Measurements from ENCODE around the gene MITF.

Gene MITF

GRCh38 chr3:69739204-69740102 lies at the start of gene MITF:
Gene MITF, plus strand, starts transcription at chr3:69739464. Its CDS starts 134 bp downstream, at chr3:69739598.
- peak; percentile 91 for DNase-seq (ENCODE audit: low spot score)

- DNase-seq (ENCODE audit: low spot score) = no peak
These were observed 47.4 kb upstream of the MITF start for GRCh38 chr3:69691860-69692259.

GRCh38 chr3:69692761-69693160 lies 46.5 kb upstream of the MITF start:
- DNase-seq (ENCODE audit: low spot score) = no peak

- no peak for DNase-seq (ENCODE audit: low spot score)
These were observed 43.8 kb upstream of the MITF start for GRCh38 chr3:69695443-69695842.

- no peak for DNase-seq (ENCODE audit: low spot score)
These were observed 43.3 kb upstream of the MITF start for GRCh38 chr3:69695933-69696332.

GRCh38 chr3:69696367-69696766 lies 42.9 kb upstream of the MITF start:
- no peak for DNase-seq (ENCODE audit: low spot score)

- DNase-seq (ENCODE audit: low spot score) = no peak
These were observed 41.9 kb upstream of the MITF start for GRCh38 chr3:69697381-69697780.

GRCh38 chr3:69698728-69699127 lies 40.5 kb upstream of the MITF start:
- no peak for DNase-seq (ENCODE audit: low spot score)

- no peak for DNase-seq (ENCODE audit: low spot score)
These were observed 40.1 kb upstream of the MITF start for GRCh38 chr3:69699183-69699582.

- no peak for DNase-seq (ENCODE audit: low spot score)
These were observed 38.3 kb upstream of the MITF start for GRCh38 chr3:69700949-69701348.

GRCh38 chr3:69710153-69710977 lies 28.9 kb upstream of the MITF start:
- no peak for DNase-seq (ENCODE audit: low spot score)

- no peak for DNase-seq (ENCODE audit: low spot score)
These were observed 27.0 kb upstream of the MITF start for GRCh38 chr3:69712269-69712668.

GRCh38 chr3:69712933-69713332 lies 26.3 kb upstream of the MITF start:
- DNase-seq (ENCODE audit: low spot score) = no peak

- no peak for DNase-seq (ENCODE audit: low spot score)
These were observed 24.1 kb upstream of the MITF start for GRCh38 chr3:69715204-69715603.

- DNase-seq (ENCODE audit: low spot score) = no peak
These were observed 23.1 kb upstream of the MITF start for GRCh38 chr3:69716119-69716518.

GRCh38 chr3:69718866-69719586 lies 20.2 kb upstream of the MITF start:
- DNase-seq (ENCODE audit: low spot score) = no peak

- no peak for DNase-seq (ENCODE audit: low spot score)
These were observed 19.6 kb upstream of the MITF start for GRCh38 chr3:69719587-69720122.

- no peak for DNase-seq (ENCODE audit: low spot score)
These were observed 18.4 kb upstream of the MITF start for GRCh38 chr3:69720824-69721223.

- no peak for DNase-seq (ENCODE audit: low spot score)
These were observed 15.9 kb upstream of the MITF start for GRCh38 chr3:69723389-69723788.

GRCh38 chr3:69724722-69725435 lies 14.4 kb upstream of the MITF start:
- DNase-seq (ENCODE audit: low spot score) = no peak

- DNase-seq (ENCODE audit: low spot score) = no peak
These were observed 13.2 kb upstream of the MITF start for GRCh38 chr3:69725994-69726571.

Data from LoVo (cell line).